DMS153 treated with DMSO at 0.1 percent for 48 hours (cell line): ENCODE measurements around the gene TPD52L3.

ENCODE experiments used
- DNase-seq: peaks from one replicate; lab custom pipeline; 2025; ENCODE audit not compliant: unreplicated experiment; lab: John Stamatoyannopoulos, UW

TPD52L3 gene

GRCh38 chr9:6328103-6328502 lies at the start of gene TPD52L3:
Gene TPD52L3, plus strand, starts transcription at chr9:6328375. Its CDS starts 221 bp downstream, at chr9:6328596.
- no peak for DNase-seq

GRCh38 chr9:6301858-6302257 lies 26.3 kb upstream of the TPD52L3 start:
- DNase-seq: no peak

- no peak for DNase-seq
Measured at GRCh38 chr9:6302417-6302816, 25.8 kb upstream of the TPD52L3 start.

GRCh38 chr9:6304232-6304631 lies 23.9 kb upstream of the TPD52L3 start:
- DNase-seq: no peak

- peak; percentile 76 for DNase-seq
Measured at GRCh38 chr9:6305954-6306563, 22.1 kb upstream of the TPD52L3 start.

- no peak for DNase-seq
Measured at GRCh38 chr9:6307551-6308096, 20.6 kb upstream of the TPD52L3 start.

- DNase-seq: no peak
Measured at GRCh38 chr9:6330958-6331634, 2.9 kb downstream of the TPD52L3 start.

GRCh38 chr9:6334305-6334704 lies 6.1 kb downstream of the TPD52L3 start:
- no peak for DNase-seq

GRCh38 chr9:6348766-6349165 lies 20.6 kb downstream of the TPD52L3 start:
- no peak for DNase-seq

- DNase-seq: no peak
Measured at GRCh38 chr9:6351737-6352136, 23.6 kb downstream of the TPD52L3 start.

- DNase-seq: peak; percentile 47
Measured at GRCh38 chr9:6354072-6354686, 26.0 kb downstream of the TPD52L3 start.

GRCh38 chr9:6355728-6356127 lies 27.6 kb downstream of the TPD52L3 start:
- no peak for DNase-seq

- DNase-seq: no peak
Measured at GRCh38 chr9:6356441-6356840, 28.3 kb downstream of the TPD52L3 start.

GRCh38 chr9:6356904-6357303 lies 28.7 kb downstream of the TPD52L3 start:
- DNase-seq: no peak

- DNase-seq: no peak
Measured at GRCh38 chr9:6367128-6367890, 39.1 kb downstream of the TPD52L3 start.

GRCh38 chr9:6368831-6369230 lies 40.7 kb downstream of the TPD52L3 start:
- no peak for DNase-seq
